HCT116 (cell line): ENCODE data around the gene MAB21L3.

Source experiments
- CTCF ChIP-seq, 3 experiments: fragments of 200-600 bp in 1 of 3; sonication (generic) in 1 of 3; IDR thresholded peaks in 2 of 3; conservative IDR thresholded peaks in 1 of 3; 2 replicates each; pipeline ENCODE4 v1.5.1; 2012 to 2017; ENCODE audit warnings: low read depth in 2 of 3, low read length in 2 of 3, antibody characterized with exemption in 1 of 3, borderline replicate concordance in 1 of 3, control low read depth in 1 of 3, mild to moderate bottlenecking in 1 of 3, mixed read lengths in 1 of 3, mixed run types in 1 of 3, moderate library complexity in 1 of 3; ENCODE audit not compliant: insufficient read depth in 1 of 3
- EGR1 ChIP-seq: IDR thresholded peaks from 2 replicates; pipeline ENCODE4 v1.6.1; 2012; ENCODE audit warnings: low read depth
- EZH2 ChIP-seq: fragments of 200-600 bp; sonication (generic); IDR thresholded peaks from 2 replicates; pipeline ENCODE4 v1.6.1; 2017; ENCODE audit warnings: antibody characterized with exemption, mixed run types
- EZH2phosphoT487 ChIP-seq: fragments of 200-600 bp; IDR thresholded peaks from 2 replicates; pipeline ENCODE4 v1.6.1; 2018; ENCODE audit warnings: antibody characterized with exemption, borderline replicate concordance
- POLR2A ChIP-seq: IDR thresholded peaks from 2 replicates; pipeline ENCODE4 v1.7.0; 2011; ENCODE audit warnings: borderline replicate concordance; ENCODE audit not compliant: insufficient read depth, insufficient read length; ENCODE audit errors: extremely low read depth
- POLR2AphosphoS5 ChIP-seq: IDR thresholded peaks from 2 replicates; pipeline ENCODE4 v1.6.1; 2011; ENCODE audit warnings: mild to moderate bottlenecking, low read depth, low read length, moderate library complexity
- REST ChIP-seq: IDR thresholded peaks from 2 replicates; pipeline ENCODE4 v1.6.1; 2012; ENCODE audit warnings: low read depth
- SIN3A ChIP-seq: IDR thresholded peaks from 2 replicates; pipeline ENCODE4 v1.6.1; 2012; ENCODE audit warnings: low read depth
- SRF ChIP-seq: IDR thresholded peaks from 2 replicates; pipeline ENCODE4 v1.6.1; 2012; ENCODE audit warnings: low read depth
- TCF7L2 ChIP-seq: IDR thresholded peaks from 2 replicates; pipeline ENCODE4 v1.7.0; 2011; ENCODE audit warnings: borderline replicate concordance, inconsistent platforms; ENCODE audit not compliant: insufficient read depth, insufficient read length; ENCODE audit errors: extremely low read depth

- TF ChIP-seq CTCF (IDR thresholded peaks at IDR 0.05 in 2 of 3, conservative IDR thresholded peaks at IDR 0.05 in 1 of 3; ENCODE audit: borderline replicate concordance in 1 of 3, insufficient read depth in 1 of 3, low read depth in 2 of 3, low read length in 2 of 3) (no peak), POLR2A (no peak), EZH2 (no peak), POLR2AphosphoS5 (no peak), REST (no peak), EGR1 (no peak), TCF7L2 (no peak), SIN3A (no peak), SRF (no peak), EZH2phosphoT487 (no peak)
Observed at GRCh38 chr1:116099379-116099778, 11.8 kb upstream of the MAB21L3 start.
